Right atrium auricular region (tissue), 2 donors: ENCODE data around the gene CREB3L1. TPM values are rescaled to one million over a fixed set of nuclear protein-coding genes. Genes with fewer than 3 reads are reported as not detected.
A peak's percentile ranks its signal among the peaks of the same experiment; 100 is the strongest.

Experiments used
- DNase-seq: peaks from one replicate; pipeline ENCODE4 v3.0.0-alpha.2; 2019; ENCODE audit warnings: low spot score
- H3K27ac ChIP-seq, 2 donors: fragments of 200-600 bp; sonication (generic); 1 replicate in 1 of 2; 2 replicates in 1 of 2; pipeline ENCODE4 v1.5.1; 2016 to 2019
- H3K27me3 ChIP-seq, 2 donors: fragments of 200-600 bp; sonication (generic); one replicate each; pipeline versions ENCODE4 v1.5.1 to v1.6.0; 2017 to 2019
- H3K36me3 ChIP-seq: fragments of 200-600 bp; sonication (generic); one replicate; pipeline ENCODE4 v1.5.1; 2016
- H3K4me1 ChIP-seq, 2 donors: fragments of 200-600 bp; sonication (generic); one replicate each; pipeline versions ENCODE4 v1.5.1 to v1.6.0; 2017 to 2019
- H3K4me3 ChIP-seq, 2 donors: fragments of 200-600 bp; sonication (generic); 1 replicate in 1 of 2; 2 replicates in 1 of 2; pipeline ENCODE4 v1.5.1; 2017 to 2019; ENCODE audit warnings: mild to moderate bottlenecking in 1 of 2, moderate library complexity in 1 of 2
- H3K9me3 ChIP-seq, 2 donors: fragments of 200-600 bp; sonication (generic); one replicate each; pipeline ENCODE4 v1.5.1; 2019
- CTCF ChIP-seq, 2 donors: fragments of 200-600 bp; sonication (generic); IDR thresholded peaks; one replicate each; pipeline ENCODE4 v1.5.1; 2019; ENCODE audit warnings: antibody characterized with exemption in 2 of 2
- total RNA-seq, 2 donors: library from RNA; depleted of rRNA; stranded (reverse); fragments of >200 nt; gene quantifications; one replicate each; pipeline ENCODE4 v1.1.0, GENCODE V29; 2016

The CREB3L1 gene
- total RNA-seq, 2 donors from 2014 or later: 5.4 to 15.1 TPM

DNA sequence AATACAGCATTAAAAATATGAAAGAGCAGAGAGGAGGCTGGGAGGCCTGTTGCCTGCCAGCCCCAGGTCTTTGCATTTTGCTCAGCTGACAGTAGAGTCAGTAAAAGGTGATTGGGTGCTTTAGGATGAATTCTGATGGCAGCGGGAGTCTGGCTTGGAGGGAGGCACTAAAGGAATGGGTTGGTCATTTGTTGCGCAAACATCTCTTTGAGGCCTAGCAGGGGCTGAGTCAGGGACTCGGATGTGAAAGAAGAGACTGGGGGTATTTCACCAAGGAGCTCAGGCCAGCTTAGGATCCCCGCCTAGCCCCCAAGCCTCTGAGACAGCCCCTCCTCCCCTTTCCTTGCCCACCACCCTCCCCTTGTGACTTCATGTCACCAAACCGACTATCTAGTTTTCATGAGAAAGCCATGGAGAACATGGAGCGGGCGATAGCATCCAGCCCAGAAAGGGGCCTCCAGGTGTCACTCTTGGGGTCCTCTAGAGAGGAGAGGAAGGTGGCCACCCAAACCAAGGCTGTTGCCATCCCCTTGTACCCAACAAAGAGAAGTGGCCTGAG lies 79.5 kb downstream of the CREB3L1 start:
- no peak overlapping the region for H3K4me3 ChIP-seq
- no peak for DNase-seq
- no peaks in the 10 kb centered on the region for H3K27me3 ChIP-seq
- H3K9me3 ChIP-seq: no peaks in the 10 kb centered on the region
- TF ChIP-seq CTCF (IDR thresholded peaks at IDR 0.05): no peak
- H3K4me1 ChIP-seq: peaks cover 0 to 52% of the 10 kb centered on the region in 2 donors
- H3K27ac ChIP-seq: no peak overlapping the region
- no peaks in the 10 kb centered on the region for H3K36me3 ChIP-seq

DNA sequence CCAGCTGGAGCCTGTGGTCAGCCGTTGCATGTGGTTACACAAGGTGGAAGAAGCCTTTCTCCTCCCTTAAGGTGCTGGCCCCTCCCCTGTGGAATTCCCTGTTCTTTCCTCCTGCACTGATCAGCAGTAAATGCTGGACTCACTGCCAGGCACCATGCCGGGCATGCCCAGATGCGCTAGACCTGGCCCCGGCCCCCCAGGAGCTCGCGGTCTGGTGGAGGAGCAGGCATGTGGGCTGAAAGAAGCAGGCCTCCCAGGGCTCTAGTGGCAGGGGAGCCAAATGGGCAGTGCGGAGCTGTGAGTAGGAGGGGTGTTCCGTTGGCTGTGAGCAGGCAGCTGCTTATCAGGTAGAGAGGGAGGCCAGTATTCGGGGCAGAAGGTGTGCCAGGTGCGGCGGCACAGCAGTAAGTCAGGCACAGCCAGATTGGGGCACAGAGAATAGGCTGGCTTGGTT lies 80.0 kb downstream of the CREB3L1 start:
- H3K36me3 ChIP-seq: no peaks in the 10 kb centered on the region
- no peaks in the 10 kb centered on the region for H3K27me3 ChIP-seq
- no peak for DNase-seq
- peaks cover 0 to 52% of the 10 kb centered on the region in 2 donors for H3K4me1 ChIP-seq
- no peaks in the 10 kb centered on the region for H3K9me3 ChIP-seq
- no peak for TF ChIP-seq CTCF (IDR thresholded peaks at IDR 0.05)
- no peak overlapping the region for H3K4me3 ChIP-seq
- H3K27ac ChIP-seq: peak overlapping the region; percentile 6 to 20

DNA sequence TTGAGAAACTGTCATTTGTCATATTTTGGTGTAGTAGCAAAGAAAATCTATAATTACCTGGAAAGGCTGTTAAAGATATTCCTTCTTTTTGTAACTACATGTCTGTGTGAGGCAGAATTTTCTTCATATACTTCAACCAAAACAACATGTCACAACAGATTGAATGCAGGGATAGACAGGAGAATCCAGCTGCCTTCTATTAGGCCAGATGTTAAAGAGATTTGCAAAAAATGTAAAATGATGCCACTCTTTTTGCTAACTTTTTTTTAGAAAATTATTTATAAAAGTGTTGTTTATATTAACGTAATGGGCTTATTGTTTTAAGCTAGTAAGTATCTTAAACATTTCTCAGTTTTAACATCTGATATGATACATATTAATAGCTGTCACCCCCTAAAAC lies 82.5 kb downstream of the CREB3L1 start:
- Histone ChIP-seq H3K4me3 (no peak overlapping the region), H3K4me1 (peaks cover 5 to 60% of the 10 kb centered on the region in 2 donors), H3K36me3 (no peaks in the 10 kb centered on the region), H3K9me3 (no peaks in the 10 kb centered on the region), H3K27ac (peak overlapping the region; percentile 88 to 90), H3K27me3 (no peaks in the 10 kb centered on the region)
- TF ChIP-seq CTCF (IDR thresholded peaks at IDR 0.05): no peak
- no peak for DNase-seq

- no peak for TF ChIP-seq CTCF (IDR thresholded peaks at IDR 0.05)
- no peak for DNase-seq
- peak overlapping the region; percentile 88 to 90 for H3K27ac ChIP-seq
- H3K4me3 ChIP-seq: peak overlapping the region in 1 of 2 donors; percentile 52
- H3K36me3 ChIP-seq: no peaks in the 10 kb centered on the region
- no peaks in the 10 kb centered on the region for H3K9me3 ChIP-seq
- H3K27me3 ChIP-seq: no peaks in the 10 kb centered on the region
- peaks cover 5 to 69% of the 10 kb centered on the region in 2 donors for H3K4me1 ChIP-seq
Observed at GRCh38 chr11:46360878-46361277, 83.4 kb downstream of the CREB3L1 start.

DNA sequence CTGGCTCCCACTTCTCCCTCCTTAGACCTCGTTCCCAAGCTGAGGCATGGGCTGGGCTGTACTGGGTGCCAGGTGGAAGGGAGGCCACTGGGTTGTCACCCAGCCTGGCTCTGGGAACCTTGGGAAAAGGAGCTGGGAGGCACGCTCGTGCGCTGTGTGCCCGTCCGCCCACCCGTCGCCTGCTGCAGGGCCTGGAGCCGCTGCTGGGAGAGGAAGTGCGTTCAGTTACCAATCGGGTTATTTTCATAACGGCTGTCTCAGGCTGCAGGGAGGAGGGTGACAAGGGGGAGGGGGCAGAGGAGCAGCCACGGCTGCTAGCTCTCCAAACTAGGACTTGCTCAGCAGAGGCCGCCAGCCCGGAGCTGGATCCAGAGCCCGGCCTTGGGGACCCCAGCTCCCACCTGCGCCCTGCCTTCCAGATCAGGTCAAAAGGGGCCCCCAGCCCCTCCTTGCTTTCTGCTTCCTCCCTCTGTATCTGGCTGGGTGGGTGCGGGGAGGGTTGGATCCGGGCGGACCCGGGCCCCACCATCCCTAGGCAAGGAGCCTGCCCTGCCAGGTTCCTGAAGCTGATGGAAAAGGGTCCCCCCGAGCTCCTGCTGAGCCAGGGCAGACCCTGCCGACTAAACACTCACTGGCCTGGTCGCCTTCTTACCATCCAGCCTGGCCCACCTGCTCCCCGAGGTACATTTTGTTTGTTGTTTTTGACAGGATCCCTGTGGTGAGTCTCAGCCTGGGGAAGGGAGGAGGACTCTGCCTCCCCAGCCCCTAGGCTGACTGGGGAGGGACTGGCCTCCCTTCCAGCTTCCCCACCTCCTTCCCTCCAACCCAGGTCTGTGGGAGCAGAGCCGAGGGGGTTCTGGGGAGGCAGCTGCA lies 84.1 kb downstream of the CREB3L1 start:
- H3K9me3 ChIP-seq: no peaks in the 10 kb centered on the region
- H3K27ac ChIP-seq: peak overlapping the region; percentile 88 to 90
- H3K4me1 ChIP-seq: peaks cover 5 to 76% of the 10 kb centered on the region in 2 donors
- peak overlapping the region; percentile 38 to 52 for H3K4me3 ChIP-seq
- peak; percentile 80 for DNase-seq
- no peaks in the 10 kb centered on the region for H3K27me3 ChIP-seq
- H3K36me3 ChIP-seq: no peaks in the 10 kb centered on the region
- no peak for TF ChIP-seq CTCF (IDR thresholded peaks at IDR 0.05)
